PC-9 (cell line): ENCODE results near the gene ABR. TPM values are rescaled to one million over a fixed set of nuclear protein-coding genes. Genes with fewer than 3 reads are reported as not detected.

Experiments used
- BruUV-seq: library from RNA; stranded (reverse); fragments of 400-500 nt; replicated peaks from 2 replicates; lab custom pipeline; 2021; lab: Mats Ljungman, UMichigan
- CTCF ChIA-PET: fragments of 300-600 bp; sonication (Branson Sonifier 250); formaldehyde crosslinking; loops from one replicate; lab custom pipeline; 2022; ENCODE audit warnings: antibody characterized with exemption; lab: Charles Lee
- POLR2A ChIA-PET: fragments of 300-600 bp; sonication (Branson Sonifier 250); formaldehyde crosslinking; loops from one replicate; lab custom pipeline; 2022; ENCODE audit warnings: antibody characterized with exemption; ENCODE audit not compliant: unreplicated experiment; lab: Charles Lee
- DNase-seq, 2 experiments: peaks; one replicate each; pipeline versions ENCODE4 v3.0.0 to v3.0.0-alpha.2; 2015 to 2022; ENCODE audit warnings: mixed read lengths in 1 of 2
- H2AFZ ChIP-seq: fragments of 200-600 bp; sonication (generic); 2 replicates; pipeline ENCODE4 v1.8.1; 2017; ENCODE audit warnings: antibody characterized with exemption
- H3F3A ChIP-seq: fragments of 200-600 bp; sonication (generic); 2 replicates; pipeline ENCODE4 v1.8.1; 2017; ENCODE audit warnings: antibody characterized with exemption, mild to moderate bottlenecking, low read depth; ENCODE audit not compliant: insufficient read depth
- H3K27ac ChIP-seq: fragments of 200-600 bp; sonication (generic); 2 replicates; pipeline ENCODE4 v1.6.1; 2016; ENCODE audit warnings: mixed run types
- H3K27me3 ChIP-seq: fragments of 200-600 bp; sonication (generic); 2 replicates; pipeline ENCODE4 v1.6.1; 2016; ENCODE audit warnings: low read depth, mixed run types; ENCODE audit not compliant: insufficient read depth
- H3K36me3 ChIP-seq: fragments of 200-600 bp; sonication (generic); 2 replicates; pipeline ENCODE4 v1.6.1; 2016; ENCODE audit warnings: low read depth, mixed run types
- H3K4me1 ChIP-seq: fragments of 200-600 bp; sonication (generic); replicated peaks from 2 replicates; pipeline ENCODE4 v1.6.1; 2016; ENCODE audit warnings: mixed run types; ENCODE audit not compliant: insufficient read depth
- H3K4me2 ChIP-seq: fragments of 200-600 bp; sonication (generic); 2 replicates; pipeline ENCODE4 v1.6.1; 2017; ENCODE audit warnings: mixed run types
- H3K4me3 ChIP-seq: fragments of 200-600 bp; sonication (generic); 2 replicates; pipeline ENCODE4 v1.6.1; 2016; ENCODE audit warnings: mixed run types
- H3K79me2 ChIP-seq: fragments of 200-600 bp; sonication (generic); 2 replicates; pipeline ENCODE4 v1.6.1; 2017; ENCODE audit warnings: low read depth, mixed run types
- H3K9me2 ChIP-seq: fragments of 200-600 bp; sonication (generic); 2 replicates; pipeline ENCODE4 v1.8.1; 2017; ENCODE audit warnings: mild to moderate bottlenecking; ENCODE audit not compliant: insufficient read depth
- H3K9me3 ChIP-seq: fragments of 200-600 bp; sonication (generic); 2 replicates; pipeline ENCODE4 v1.8.1; 2016; ENCODE audit warnings: low read depth; ENCODE audit not compliant: insufficient read depth
- H4K20me1 ChIP-seq: fragments of 200-600 bp; sonication (generic); 2 replicates; pipeline ENCODE4 v1.8.1; 2017; ENCODE audit not compliant: insufficient read depth
- EZH2 ChIP-seq: fragments of 200-600 bp; sonication (generic); IDR thresholded peaks from 2 replicates; pipeline ENCODE4 v1.8.0; 2017; ENCODE audit warnings: antibody characterized with exemption, low read depth
- intact Hi-C: fragments of 100-400 bp; cut with micrococcal nuclease; formaldehyde crosslinking; loops from one replicate; pipeline ENCODE4 v1.10.0; 2022; ENCODE audit not compliant: unreplicated experiment
- total RNA-seq: library from RNA; stranded (reverse); gene quantifications from 2 replicates; pipeline ENCODE4 v1.2.3, GENCODE V29; 2021
- TF ChIP-seq, protein P1 (sequence below): fragments of 200-600 bp; sonication (generic); conservative IDR thresholded peaks from 2 replicates; pipeline ENCODE4 v1.6.1; 2017; ENCODE audit warnings: mixed run types, antibody characterized with exemption, mild to moderate bottlenecking, moderate library complexity

The ABR gene
- total RNA-seq, 1 experiment from 2014 or later, result 76.0 TPM

DNA sequence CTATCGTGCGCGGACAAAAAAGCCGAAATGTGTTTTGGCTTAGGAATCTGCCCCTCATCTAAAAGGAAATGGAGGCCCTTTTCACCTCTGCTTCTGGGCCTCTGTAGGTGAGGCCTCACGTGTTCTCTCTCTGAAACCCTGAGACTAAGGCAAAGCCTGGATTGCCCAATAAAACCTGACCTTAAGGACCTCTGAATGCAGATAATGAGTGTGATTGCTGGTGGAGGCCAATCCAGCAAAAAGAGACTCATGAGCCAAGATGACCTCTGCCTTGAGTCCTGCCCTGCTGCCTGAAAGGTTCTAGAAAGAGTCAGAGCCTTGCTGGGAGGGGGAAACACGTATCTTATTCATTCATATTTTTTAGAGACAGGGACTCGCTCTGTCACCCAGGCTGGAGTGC, 44.5 kb upstream of the ABR start:
- no TSS peak for BruUV-seq
- no peaks in the 10 kb centered on the region for H3K9me2 ChIP-seq
- no peaks in the 10 kb centered on the region for H3K79me2 ChIP-seq
- H3K4me2 ChIP-seq, result no peak overlapping the region
- ChIA-PET CTCF (no interaction called here), POLR2A (interaction anchor here (0.6 kb wide), 1 partner anchor 164 kb away, joined by 4 read pairs; no protein-coding TSS in a partner anchor)
- H3F3A ChIP-seq, result peaks cover 26% of the 10 kb centered on the region; the same call in 1 of the 2 replicates
- no peaks in the 10 kb centered on the region for H4K20me1 ChIP-seq
- peaks cover 5% of the 10 kb centered on the region; the same call in 1 of the 2 replicates for H3K4me1 ChIP-seq
- H2AFZ ChIP-seq, result no peak overlapping the region
- H3K27me3 ChIP-seq, result peaks cover 11% of the 10 kb centered on the region; the same call in 1 of the 2 replicates
- TF ChIP-seq EZH2, result no peak
- TF ChIP-seq, protein P1, sequence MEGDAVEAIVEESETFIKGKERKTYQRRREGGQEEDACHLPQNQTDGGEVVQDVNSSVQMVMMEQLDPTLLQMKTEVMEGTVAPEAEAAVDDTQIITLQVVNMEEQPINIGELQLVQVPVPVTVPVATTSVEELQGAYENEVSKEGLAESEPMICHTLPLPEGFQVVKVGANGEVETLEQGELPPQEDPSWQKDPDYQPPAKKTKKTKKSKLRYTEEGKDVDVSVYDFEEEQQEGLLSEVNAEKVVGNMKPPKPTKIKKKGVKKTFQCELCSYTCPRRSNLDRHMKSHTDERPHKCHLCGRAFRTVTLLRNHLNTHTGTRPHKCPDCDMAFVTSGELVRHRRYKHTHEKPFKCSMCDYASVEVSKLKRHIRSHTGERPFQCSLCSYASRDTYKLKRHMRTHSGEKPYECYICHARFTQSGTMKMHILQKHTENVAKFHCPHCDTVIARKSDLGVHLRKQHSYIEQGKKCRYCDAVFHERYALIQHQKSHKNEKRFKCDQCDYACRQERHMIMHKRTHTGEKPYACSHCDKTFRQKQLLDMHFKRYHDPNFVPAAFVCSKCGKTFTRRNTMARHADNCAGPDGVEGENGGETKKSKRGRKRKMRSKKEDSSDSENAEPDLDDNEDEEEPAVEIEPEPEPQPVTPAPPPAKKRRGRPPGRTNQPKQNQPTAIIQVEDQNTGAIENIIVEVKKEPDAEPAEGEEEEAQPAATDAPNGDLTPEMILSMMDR, result no peak
- no peak overlapping the region for H3K4me3 ChIP-seq
- H3K9me3 ChIP-seq, result no peaks in the 10 kb centered on the region
- no peak overlapping the region for H3K27ac ChIP-seq
- no peaks in the 10 kb centered on the region for H3K36me3 ChIP-seq
- intact Hi-C loops, result no loop called here
- DNase-seq, result no peak

DNA sequence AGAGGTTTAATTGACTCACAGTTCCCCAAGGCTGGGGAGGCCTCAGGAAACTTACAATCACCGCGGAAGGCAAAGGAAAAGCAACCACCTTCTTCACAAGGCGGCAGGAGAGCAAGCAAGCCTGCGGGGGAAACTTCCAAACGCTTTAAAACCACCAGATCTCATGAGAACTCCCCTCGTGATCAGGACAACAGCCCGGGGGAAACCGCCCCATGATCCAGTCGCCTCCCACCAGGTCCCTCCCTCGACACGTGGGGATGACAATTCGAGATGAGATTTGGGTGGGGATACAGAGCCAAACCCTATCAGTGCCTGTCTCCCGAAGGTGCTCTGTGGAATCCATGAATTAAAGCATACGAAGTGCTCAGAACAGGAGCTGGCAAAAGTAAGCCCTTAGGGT, 43.9 kb upstream of the ABR start:
- no TSS peak for BruUV-seq
- intact Hi-C loops, result no loop called here
- ChIA-PET CTCF (no interaction called here), POLR2A (no interaction called here)
- Histone ChIP-seq H4K20me1 (no peaks in the 10 kb centered on the region), H3K9me3 (no peaks in the 10 kb centered on the region), H3K27me3 (peaks cover 6% of the 10 kb centered on the region; the same call in 1 of the 2 replicates), H3K4me2 (no peak overlapping the region), H3K27ac (no peak overlapping the region), H3K4me3 (no peak overlapping the region), H2AFZ (no peak overlapping the region), H3K4me1 (peaks cover 5% of the 10 kb centered on the region; the same call in 1 of the 2 replicates), H3K9me2 (no peaks in the 10 kb centered on the region), H3K36me3 (no peaks in the 10 kb centered on the region), H3F3A (peaks cover 26% of the 10 kb centered on the region; the same call in 1 of the 2 replicates), H3K79me2 (no peaks in the 10 kb centered on the region)
- TF ChIP-seq, protein P1, result no peak
- TF ChIP-seq EZH2, result no peak
- DNase-seq, result no peak

DNA sequence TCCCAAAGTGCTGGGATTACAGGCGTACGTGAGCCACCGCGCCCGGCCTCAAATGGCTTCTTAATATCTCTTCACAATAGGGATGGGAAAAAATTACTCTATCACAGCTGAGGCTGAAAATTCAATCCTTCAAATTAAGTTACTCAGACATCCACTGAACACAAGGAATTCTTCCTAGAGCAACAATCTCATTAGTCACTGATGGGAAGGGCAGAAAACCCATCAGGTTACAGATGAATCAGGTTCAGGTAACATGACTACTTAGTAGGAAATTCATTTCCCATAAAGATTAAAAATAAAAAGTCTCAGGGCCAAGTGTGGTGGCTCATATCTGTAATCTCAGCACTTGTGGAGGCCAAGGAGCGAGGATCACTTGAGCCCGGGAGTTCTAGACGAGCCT, 42.5 kb upstream of the ABR start:
- DNase-seq, result peak in 1 of 2 experiments; percentile 94
- no peak overlapping the region for H2AFZ ChIP-seq
- TF ChIP-seq EZH2, result no peak
- TF ChIP-seq, protein P1, result no peak
- no peaks in the 10 kb centered on the region for H4K20me1 ChIP-seq
- H3K4me1 ChIP-seq, result peaks cover 5% of the 10 kb centered on the region; the same call in 1 of the 2 replicates
- intact Hi-C loops, result no loop called here
- no TSS peak for BruUV-seq
- peak overlapping the region; percentile 5; the same call in 1 of the 2 replicates for H3K4me2 ChIP-seq
- no peaks in the 10 kb centered on the region for H3K9me3 ChIP-seq
- ChIA-PET CTCF (no interaction called here), POLR2A (no interaction called here)
- H3F3A ChIP-seq, result peaks cover 23% of the 10 kb centered on the region; the same call in 1 of the 2 replicates
- no peaks in the 10 kb centered on the region for H3K9me2 ChIP-seq
- peak overlapping the region; percentile 33; the same call in 1 of the 2 replicates for H3K27ac ChIP-seq
- no peaks in the 10 kb centered on the region for H3K36me3 ChIP-seq
- H3K27me3 ChIP-seq, result no peaks in the 10 kb centered on the region
- no peak overlapping the region for H3K4me3 ChIP-seq
- H3K79me2 ChIP-seq, result no peaks in the 10 kb centered on the region
